ENCODE data around the gene NCOA4. TPM values are rescaled to one million over a fixed set of nuclear protein-coding genes. Genes with fewer than 3 reads are reported as not detected.

Gene NCOA4
- total RNA-seq (231 TPM), polyA plus RNA-seq (75.2 TPM)
- long read RNA-seq, donor 1, transcript NCOA4-204 (10 exons, 3,549 nt) = major isoform, 5 of 6 reads
- long read RNA-seq, donor 1, partial matches to known transcripts = 0 of 6 reads
- long read RNA-seq, donor 1, other reads (novel, unspliced or antisense) = 0 of 6 reads
- long read RNA-seq, donor 2 = 0 reads
- long read RNA-seq, donor 3, transcript NCOA4-204 (10 exons, 3,549 nt) = major isoform, 32 of 95 reads
- long read RNA-seq, donor 3, partial matches to known transcripts = 63 of 95 reads
- long read RNA-seq, donor 3, other reads (novel, unspliced or antisense) = 0 of 95 reads
- long read RNA-seq, donor 4, transcript NCOA4-204 (10 exons, 3,549 nt) = major isoform, 10 of 34 reads
- long read RNA-seq, donor 4, partial matches to known transcripts = 24 of 34 reads
- long read RNA-seq, donor 4, other reads (novel, unspliced or antisense) = 0 of 34 reads
- long read RNA-seq, donor 5, transcript NCOA4-204 (10 exons, 3,549 nt) = major isoform, 27 of 268 reads
- long read RNA-seq, donor 5, partial matches to known transcripts = 238 of 268 reads
- long read RNA-seq, donor 5, other reads (novel, unspliced or antisense) = 0 of 268 reads
- long read RNA-seq, donor 6, transcript NCOA4-204 (10 exons, 3,549 nt) = major isoform, 26 of 58 reads
- long read RNA-seq, donor 6, partial matches to known transcripts = 32 of 58 reads
- long read RNA-seq, donor 6, other reads (novel, unspliced or antisense) = 0 of 58 reads
- long read RNA-seq, donor 7, transcript NCOA4-204 (10 exons, 3,549 nt) = major isoform, 28 of 110 reads
- long read RNA-seq, donor 7, partial matches to known transcripts = 81 of 110 reads
- long read RNA-seq, donor 7, other reads (novel, unspliced or antisense) = 0 of 110 reads
- long read RNA-seq, donor 8, transcript NCOA4-204 (10 exons, 3,549 nt) = major isoform, 14 of 48 reads
- long read RNA-seq, donor 8, partial matches to known transcripts = 33 of 48 reads
- long read RNA-seq, donor 8, other reads (novel, unspliced or antisense) = 0 of 48 reads
- long read RNA-seq, donor 9, transcript NCOA4-204 (10 exons, 3,549 nt) = major isoform, 17 of 68 reads
- long read RNA-seq, donor 9, partial matches to known transcripts = 48 of 68 reads
- long read RNA-seq, donor 9, other reads (novel, unspliced or antisense) = 0 of 68 reads
- long read RNA-seq, donor 10, transcript NCOA4-204 (10 exons, 3,549 nt) = major isoform, 17 of 91 reads
- long read RNA-seq, donor 10, partial matches to known transcripts = 72 of 91 reads
- long read RNA-seq, donor 10, other reads (novel, unspliced or antisense) = 0 of 91 reads

DNA sequence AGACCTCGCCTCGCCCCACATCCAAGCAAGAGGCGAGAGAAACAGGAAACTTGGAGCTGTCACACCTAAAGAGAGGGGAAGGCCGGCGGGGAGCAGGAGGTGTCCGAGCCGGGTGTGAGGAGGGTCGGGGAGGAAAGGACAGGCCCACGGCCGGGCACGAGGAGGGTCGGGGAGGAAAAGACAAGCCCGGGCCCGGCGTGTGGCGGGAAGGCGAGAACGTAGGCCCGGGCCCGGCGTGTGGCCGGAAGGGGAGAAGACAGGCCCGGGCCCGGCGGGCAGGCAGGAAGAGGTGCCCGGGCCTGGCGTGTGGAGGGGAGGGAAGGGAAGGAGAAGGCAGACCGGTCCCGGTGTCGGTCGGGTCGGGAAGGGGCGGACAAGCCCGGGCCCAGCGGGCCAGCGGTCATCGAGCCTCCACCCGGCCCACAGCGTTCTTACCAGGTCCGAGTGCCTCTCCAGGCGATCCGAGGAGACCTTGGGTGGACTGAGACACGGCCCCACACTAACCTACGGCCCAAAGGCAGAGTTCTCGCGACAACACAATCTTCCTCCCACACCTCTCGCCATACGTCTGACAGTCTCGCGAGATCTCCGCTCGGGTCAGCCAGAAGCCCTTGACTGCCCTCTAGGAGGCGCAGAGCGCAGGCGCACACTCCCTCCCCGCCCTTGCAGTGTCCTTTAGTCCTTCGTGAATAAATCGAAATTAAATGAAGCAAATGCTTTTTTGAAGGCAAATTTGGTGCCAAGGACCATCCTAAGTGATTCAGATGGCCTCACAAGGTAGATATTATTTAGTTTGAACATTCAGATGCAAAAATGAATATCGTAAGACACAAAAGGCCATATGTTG, at the start of gene NCOA4:
Gene NCOA4, minus strand, starts transcription at position 533 of the 847 bp plus-strand sequence. CDS start 13,943 bp downstream, outside the sequence.
- Histone ChIP-seq H3K4me1 (ENCODE audit: control insufficient read depth in 2 of 2, insufficient read depth in 2 of 2, low read length in 2 of 2) (peaks cover 21 to 45% of the 10 kb centered on the region in 2 donors), H3K27me3 (ENCODE audit: control insufficient read depth in 2 of 2, insufficient read depth in 1 of 2, low read length in 1 of 2) (no peaks in the 10 kb centered on the region), H3K4me3 (ENCODE audit: low read length in 2 of 2) (peak within 1 kb of the TSS; percentile 66 to 80), H3K27ac (ENCODE audit: low read depth in 1 of 2, low read length in 1 of 2) (peak within 1 kb of the TSS; percentile 72 to 79), H3K9me3 (ENCODE audit: control insufficient read depth in 2 of 2, insufficient read depth in 1 of 2, low read length in 1 of 2) (no peaks in the 10 kb centered on the region), H3K36me3 (ENCODE audit: control insufficient read depth in 2 of 2, insufficient read depth in 2 of 2, low read length in 1 of 2) (peaks cover 0 to 9% of the 10 kb centered on the region in 2 donors)
- 1% methylated on average over 59 of the region's 59 CpGs for WGBS
- peak; percentile 91 to 98 (median 96) for DNase-seq (ENCODE audit: low read depth in 6 of 9, low spot score in 9 of 9)

DNA sequence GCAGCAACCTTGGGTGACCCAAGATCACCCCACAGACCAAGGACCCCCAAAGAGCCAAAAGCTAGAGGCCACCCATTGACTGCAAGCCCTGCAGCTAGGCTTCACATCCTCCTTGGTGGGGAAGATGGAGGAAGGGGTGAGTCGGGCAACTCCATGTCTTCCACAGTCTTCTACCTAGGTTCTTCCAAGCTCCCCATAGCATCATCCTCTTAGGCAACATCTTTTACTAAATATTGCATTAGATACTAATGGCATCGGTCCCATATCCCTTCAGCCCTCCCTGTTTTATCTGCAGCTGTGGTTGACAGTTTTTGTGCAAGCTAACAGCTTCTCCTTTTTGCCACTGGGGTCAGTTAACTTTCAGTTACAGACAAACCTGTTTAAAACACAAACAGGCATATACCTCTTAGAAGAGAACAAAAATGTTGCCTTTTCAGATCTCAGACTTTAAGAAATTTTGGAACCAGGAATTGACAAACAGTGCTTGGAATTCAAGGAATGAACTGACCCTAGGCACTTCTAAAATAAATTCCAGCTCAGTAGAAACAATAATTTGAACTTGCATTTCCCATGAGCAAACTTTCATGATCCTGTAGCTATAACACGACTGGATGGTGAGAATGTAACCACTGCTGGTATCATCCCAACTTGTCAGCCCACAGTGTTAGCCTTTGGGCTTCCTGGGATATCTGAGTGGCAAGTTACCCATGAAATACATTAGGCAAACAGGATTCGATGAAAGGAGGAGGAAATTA, 49.6 kb upstream of the NCOA4 start:
- 43% methylated on average over 4 of the region's 4 CpGs for WGBS
- Histone ChIP-seq H3K4me3 (ENCODE audit: low read length in 2 of 2) (no peak overlapping the region), H3K27me3 (ENCODE audit: control insufficient read depth in 2 of 2, insufficient read depth in 1 of 2, low read length in 1 of 2) (no peaks in the 10 kb centered on the region), H3K4me1 (ENCODE audit: control insufficient read depth in 2 of 2, insufficient read depth in 2 of 2, low read length in 2 of 2) (peaks cover 22 to 58% of the 10 kb centered on the region in 2 donors), H3K27ac (ENCODE audit: low read depth in 1 of 2, low read length in 1 of 2) (peak overlapping the region; percentile 42 to 81), H3K36me3 (ENCODE audit: control insufficient read depth in 2 of 2, insufficient read depth in 2 of 2, low read length in 1 of 2) (no peaks in the 10 kb centered on the region), H3K9me3 (ENCODE audit: control insufficient read depth in 2 of 2, insufficient read depth in 1 of 2, low read length in 1 of 2) (no peaks in the 10 kb centered on the region)
- DNase-seq (ENCODE audit: low read depth in 6 of 9, low spot score in 9 of 9) = peak in 2 of 9 donors; percentile 30 to 65

DNA sequence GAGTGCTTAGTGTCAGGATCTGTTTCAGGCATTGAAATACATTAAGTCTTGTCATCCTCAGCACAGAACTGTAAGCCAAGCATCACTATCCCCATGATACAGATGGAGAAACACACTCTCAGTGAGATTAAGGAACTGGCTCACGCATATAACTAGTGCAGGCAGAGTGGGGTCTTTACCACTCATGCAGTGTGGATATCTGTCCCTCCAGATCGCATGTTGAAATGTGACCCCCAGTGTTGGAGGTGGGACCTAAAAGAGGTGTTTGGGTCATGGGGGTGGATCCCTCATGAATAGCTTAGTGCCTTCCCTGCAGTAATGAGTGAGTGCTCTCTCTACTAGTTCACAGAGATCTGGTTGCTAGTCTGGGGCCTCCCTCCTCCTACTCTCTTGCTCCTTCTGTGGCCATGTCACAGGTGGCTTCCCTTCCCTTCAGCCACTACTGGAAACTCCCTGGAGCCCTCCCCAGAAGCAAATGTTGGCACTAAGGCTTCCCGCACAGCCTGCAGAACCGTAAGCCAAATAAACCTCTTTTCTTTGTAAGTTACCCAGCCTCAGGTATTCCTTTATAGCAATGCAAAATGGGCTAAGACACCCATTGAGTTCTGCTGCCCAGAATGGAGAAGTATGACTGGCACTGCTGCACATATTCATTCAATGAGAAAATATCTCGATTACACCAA, 47.4 kb upstream of the NCOA4 start:
- WGBS = 58% methylated on average over 5 of the region's 5 CpGs
- Histone ChIP-seq H3K9me3 (ENCODE audit: control insufficient read depth in 2 of 2, insufficient read depth in 1 of 2, low read length in 1 of 2) (no peaks in the 10 kb centered on the region), H3K27me3 (ENCODE audit: control insufficient read depth in 2 of 2, insufficient read depth in 1 of 2, low read length in 1 of 2) (no peaks in the 10 kb centered on the region), H3K4me1 (ENCODE audit: control insufficient read depth in 2 of 2, insufficient read depth in 2 of 2, low read length in 2 of 2) (peaks cover 22 to 49% of the 10 kb centered on the region in 2 donors), H3K27ac (ENCODE audit: low read depth in 1 of 2, low read length in 1 of 2) (peak overlapping the region; percentile 50 to 94), H3K36me3 (ENCODE audit: control insufficient read depth in 2 of 2, insufficient read depth in 2 of 2, low read length in 1 of 2) (no peaks in the 10 kb centered on the region), H3K4me3 (ENCODE audit: low read length in 2 of 2) (no peak overlapping the region)
- DNase-seq (ENCODE audit: low read depth in 6 of 9, low spot score in 9 of 9) = peak in 1 of 9 donors; percentile 53

DNA sequence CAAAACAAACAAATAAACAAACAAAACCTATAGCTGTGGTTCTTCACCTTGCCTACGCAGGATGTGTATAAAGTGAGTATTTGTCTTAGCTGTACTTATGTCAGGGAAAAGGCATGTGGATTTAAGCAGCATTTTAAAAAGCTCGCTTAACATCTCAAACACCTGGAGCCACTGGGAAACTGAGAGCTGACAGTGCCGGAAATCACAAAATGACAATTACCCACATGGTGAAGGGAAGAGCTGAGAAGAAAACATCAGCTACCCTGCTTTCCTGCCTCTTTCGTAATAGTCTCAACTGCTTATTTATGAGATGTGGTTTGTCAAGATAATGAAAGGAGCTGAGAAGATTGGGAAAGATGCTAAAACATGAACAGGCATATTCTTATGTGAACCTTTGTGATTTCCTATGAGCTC, 46.7 kb upstream of the NCOA4 start:
- Histone ChIP-seq H3K27me3 (ENCODE audit: control insufficient read depth in 2 of 2, insufficient read depth in 1 of 2, low read length in 1 of 2) (no peaks in the 10 kb centered on the region), H3K36me3 (ENCODE audit: control insufficient read depth in 2 of 2, insufficient read depth in 2 of 2, low read length in 1 of 2) (no peaks in the 10 kb centered on the region), H3K9me3 (ENCODE audit: control insufficient read depth in 2 of 2, insufficient read depth in 1 of 2, low read length in 1 of 2) (no peaks in the 10 kb centered on the region), H3K4me1 (ENCODE audit: control insufficient read depth in 2 of 2, insufficient read depth in 2 of 2, low read length in 2 of 2) (peaks cover 22 to 49% of the 10 kb centered on the region in 2 donors), H3K27ac (ENCODE audit: low read depth in 1 of 2, low read length in 1 of 2) (peak overlapping the region; percentile 77 to 94), H3K4me3 (ENCODE audit: low read length in 2 of 2) (no peak overlapping the region)
- DNase-seq (ENCODE audit: low read depth in 6 of 9, low spot score in 9 of 9) = peak in 4 of 9 donors; percentile 37 to 81 (median 50)
- WGBS = 15% methylated on average over 4 of the region's 4 CpGs

DNA sequence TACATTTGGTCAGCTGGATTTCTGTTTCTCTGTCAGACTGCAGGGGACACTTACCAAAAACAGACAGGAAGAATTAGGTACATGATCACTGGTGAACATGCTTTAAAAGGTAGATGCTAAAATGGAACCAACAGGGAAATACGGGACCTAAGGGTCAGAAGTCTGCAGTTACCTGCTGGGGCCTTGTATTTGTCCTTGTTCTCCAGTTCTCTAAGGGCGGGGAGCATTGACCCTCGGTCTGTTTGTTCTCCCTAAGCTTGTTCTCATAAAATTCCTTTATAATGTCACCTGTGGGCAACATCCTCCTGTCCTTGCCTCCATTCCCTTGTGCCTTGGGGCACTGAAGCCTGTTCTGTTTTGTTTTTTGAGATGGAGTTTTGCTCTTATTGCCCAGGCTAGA, 45.4 kb upstream of the NCOA4 start:
- no peaks in the 10 kb centered on the region for H3K9me3 ChIP-seq (ENCODE audit: control insufficient read depth in 2 of 2, insufficient read depth in 1 of 2, low read length in 1 of 2)
- peaks cover 20 to 44% of the 10 kb centered on the region in 2 donors for H3K4me1 ChIP-seq (ENCODE audit: control insufficient read depth in 2 of 2, insufficient read depth in 2 of 2, low read length in 2 of 2)
- DNase-seq (ENCODE audit: low read depth in 6 of 9, low spot score in 9 of 9) = no peak
- no peaks in the 10 kb centered on the region for H3K36me3 ChIP-seq (ENCODE audit: control insufficient read depth in 2 of 2, insufficient read depth in 2 of 2, low read length in 1 of 2)
- 93% methylated on average over 3 of the region's 3 CpGs for WGBS
- H3K4me3 ChIP-seq (ENCODE audit: low read length in 2 of 2) = no peak overlapping the region
- no peaks in the 10 kb centered on the region for H3K27me3 ChIP-seq (ENCODE audit: control insufficient read depth in 2 of 2, insufficient read depth in 1 of 2, low read length in 1 of 2)
- H3K27ac ChIP-seq (ENCODE audit: low read depth in 1 of 2, low read length in 1 of 2) = no peak overlapping the region

DNA sequence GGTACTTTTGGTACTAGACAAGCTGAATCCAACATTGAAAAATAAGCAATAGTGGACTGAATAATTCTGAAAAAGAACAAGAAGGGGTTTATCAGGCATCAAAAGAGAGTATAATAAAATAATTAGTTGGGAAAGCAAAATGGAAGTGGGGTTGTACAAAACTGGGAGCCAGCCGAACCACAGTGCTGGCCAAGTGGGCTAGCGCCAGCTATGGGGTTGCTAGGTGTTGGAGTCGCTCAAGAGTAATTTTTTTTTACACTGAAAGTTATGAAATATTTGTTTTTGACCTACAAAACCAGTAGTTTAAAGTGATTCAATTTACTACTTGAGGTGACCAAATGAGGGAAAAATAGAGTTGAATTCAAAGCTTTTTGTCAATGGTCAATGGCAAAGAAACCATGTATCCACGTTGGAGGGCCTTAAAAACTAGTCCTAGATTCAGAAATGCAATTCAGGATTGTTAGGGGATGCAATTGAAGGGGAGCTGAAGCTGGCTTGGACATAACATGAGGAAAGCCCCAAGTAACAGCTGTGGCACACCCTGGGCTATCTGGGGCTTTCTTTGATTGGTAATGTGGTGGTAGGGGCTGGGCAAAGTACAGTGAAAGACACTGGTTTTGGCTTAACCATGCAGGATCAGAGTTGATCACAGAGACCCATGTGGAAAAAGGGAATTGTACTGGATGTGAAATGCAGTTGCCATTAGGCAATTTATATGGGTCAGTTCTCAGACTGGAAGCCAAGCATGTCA, 43.9 kb upstream of the NCOA4 start:
- Histone ChIP-seq H3K27ac (ENCODE audit: low read depth in 1 of 2, low read length in 1 of 2) (no peak overlapping the region), H3K36me3 (ENCODE audit: control insufficient read depth in 2 of 2, insufficient read depth in 2 of 2, low read length in 1 of 2) (no peaks in the 10 kb centered on the region), H3K27me3 (ENCODE audit: control insufficient read depth in 2 of 2, insufficient read depth in 1 of 2, low read length in 1 of 2) (no peaks in the 10 kb centered on the region), H3K9me3 (ENCODE audit: control insufficient read depth in 2 of 2, insufficient read depth in 1 of 2, low read length in 1 of 2) (no peaks in the 10 kb centered on the region), H3K4me3 (ENCODE audit: low read length in 2 of 2) (no peak overlapping the region), H3K4me1 (ENCODE audit: control insufficient read depth in 2 of 2, insufficient read depth in 2 of 2, low read length in 2 of 2) (peaks cover 10 to 43% of the 10 kb centered on the region in 2 donors)
- 65% methylated on average over 4 of the region's 4 CpGs for WGBS
- DNase-seq (ENCODE audit: low read depth in 6 of 9, low spot score in 9 of 9) = no peak

DNA sequence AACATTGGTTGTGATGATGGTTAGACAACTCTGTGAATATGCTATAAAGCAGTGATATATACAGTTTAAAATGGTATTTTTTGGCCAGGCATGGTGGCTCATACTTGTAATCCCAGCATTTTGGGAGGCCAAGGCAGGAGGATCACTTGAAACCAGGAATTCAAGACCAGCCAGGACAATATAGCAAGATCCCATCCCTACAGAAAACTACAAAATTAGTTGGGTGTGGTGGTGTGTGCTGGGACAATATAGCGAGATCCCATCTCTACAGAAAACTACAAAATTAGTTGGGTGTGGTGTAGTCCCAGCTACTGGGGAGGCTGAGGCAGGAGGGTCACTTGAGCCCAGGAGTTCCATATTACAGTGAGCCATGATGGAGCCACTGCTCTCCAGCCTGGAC, 43.1 kb upstream of the NCOA4 start:
- no peaks in the 10 kb centered on the region for H3K9me3 ChIP-seq (ENCODE audit: control insufficient read depth in 2 of 2, insufficient read depth in 1 of 2, low read length in 1 of 2)
- H3K27me3 ChIP-seq (ENCODE audit: control insufficient read depth in 2 of 2, insufficient read depth in 1 of 2, low read length in 1 of 2) = no peaks in the 10 kb centered on the region
- H3K4me3 ChIP-seq (ENCODE audit: low read length in 2 of 2) = no peak overlapping the region
- no peak for DNase-seq (ENCODE audit: low read depth in 6 of 9, low spot score in 9 of 9)
- H3K36me3 ChIP-seq (ENCODE audit: control insufficient read depth in 2 of 2, insufficient read depth in 2 of 2, low read length in 1 of 2) = no peaks in the 10 kb centered on the region
- 100% methylated on average over 1 of the region's 1 CpG for WGBS
- peaks cover 10 to 35% of the 10 kb centered on the region in 2 donors for H3K4me1 ChIP-seq (ENCODE audit: control insufficient read depth in 2 of 2, insufficient read depth in 2 of 2, low read length in 2 of 2)
- no peak overlapping the region for H3K27ac ChIP-seq (ENCODE audit: low read depth in 1 of 2, low read length in 1 of 2)
